HG03196 (cell line): ENCODE measurements around the gene THADA.
"Not testable (repeated sequence)": the region's sequence is repeated elsewhere in the genome, so short reads cannot be mapped to it uniquely, and the experiment has no call there.

Experiments used
- ATAC-seq: cut with Tn5 transposase; IDR thresholded peaks from one replicate; pipeline ENCODE4 v1.9.1; 2021; ENCODE audit not compliant: unreplicated experiment

The THADA gene

GRCh38 chr2:43288417-43289305 is 307.2 kb downstream of the THADA start:
- no peak for ATAC-seq

GRCh38 chr2:43285987-43286386 is 309.9 kb downstream of the THADA start:
- no peak for ATAC-seq

- ATAC-seq: no peak
Measured at GRCh38 chr2:43284967-43285366, 310.9 kb downstream of the THADA start.

- ATAC-seq: not testable (repeated sequence)
Measured at GRCh38 chr2:43284347-43284746, 311.5 kb downstream of the THADA start.

GRCh38 chr2:43280994-43281393 is 314.8 kb downstream of the THADA start:
- no peak for ATAC-seq

- ATAC-seq: no peak
Measured at GRCh38 chr2:43279317-43279840, 316.5 kb downstream of the THADA start.

GRCh38 chr2:43278564-43279220 is 317.1 kb downstream of the THADA start:
- no peak for ATAC-seq

- ATAC-seq: no peak
Measured at GRCh38 chr2:43276962-43277391, 318.9 kb downstream of the THADA start.

- no peak for ATAC-seq
Measured at GRCh38 chr2:43276266-43276941, 319.4 kb downstream of the THADA start.

GRCh38 chr2:43274721-43275120 is 321.1 kb downstream of the THADA start:
- ATAC-seq: no peak

- ATAC-seq: no peak
Measured at GRCh38 chr2:43274055-43274454, 321.8 kb downstream of the THADA start.

GRCh38 chr2:43273529-43273928 is 322.3 kb downstream of the THADA start:
- no peak for ATAC-seq

- ATAC-seq: no peak
Measured at GRCh38 chr2:43270930-43271615, 324.8 kb downstream of the THADA start.

GRCh38 chr2:43270461-43270860 is 325.4 kb downstream of the THADA start:
- no peak for ATAC-seq

GRCh38 chr2:43269706-43270105 is 326.1 kb downstream of the THADA start:
- ATAC-seq: no peak

GRCh38 chr2:43269074-43269572 is 326.7 kb downstream of the THADA start:
- no peak for ATAC-seq

GRCh38 chr2:43268066-43268953 is 327.5 kb downstream of the THADA start:
- ATAC-seq: no peak

- no peak for ATAC-seq
Measured at GRCh38 chr2:43267381-43267780, 328.5 kb downstream of the THADA start.

GRCh38 chr2:43266711-43267111 is 329.1 kb downstream of the THADA start:
- no peak for ATAC-seq

- ATAC-seq: no peak
Measured at GRCh38 chr2:43265421-43265820, 330.4 kb downstream of the THADA start.
